ENCODE data around the gene MUL1.
A peak's percentile ranks its signal among the peaks of the same experiment; 100 is the strongest.
"Not testable (repeated sequence)": the region's sequence is repeated elsewhere in the genome, so short reads cannot be mapped to it uniquely, and the experiment has no call there.

Gene MUL1
- 32.1 to 37.2 reads per million in 2 experiments for total RNA-seq

- peak; percentile 87 for DNase-seq (ENCODE audit: low read depth)
These were observed at the start of gene MUL1 for GRCh38 chr1:20507564-20508410. Gene MUL1, minus strand, starts transcription at chr1:20508151. Its CDS starts 127 bp downstream, at chr1:20508024.

GRCh38 chr1:20555758-20556120 lies 47.8 kb upstream of the MUL1 start:
- DNase-seq (ENCODE audit: low read depth), result no peak

- no peak for DNase-seq (ENCODE audit: low read depth)
These were observed 47.2 kb upstream of the MUL1 start for GRCh38 chr1:20555025-20555757.

- DNase-seq (ENCODE audit: low read depth), result no peak
These were observed 44.9 kb upstream of the MUL1 start for GRCh38 chr1:20552728-20553445.

- DNase-seq (ENCODE audit: low read depth), result no peak
These were observed 44.2 kb upstream of the MUL1 start, which contains the start of gene FAM43B for GRCh38 chr1:20551945-20552727. Gene FAM43B, plus strand, starts transcription at chr1:20552573. Its CDS starts 401 bp downstream, at chr1:20552974.

- no peak for DNase-seq (ENCODE audit: low read depth)
These were observed 43.2 kb upstream of the MUL1 start for GRCh38 chr1:20551161-20551560.

DNA sequence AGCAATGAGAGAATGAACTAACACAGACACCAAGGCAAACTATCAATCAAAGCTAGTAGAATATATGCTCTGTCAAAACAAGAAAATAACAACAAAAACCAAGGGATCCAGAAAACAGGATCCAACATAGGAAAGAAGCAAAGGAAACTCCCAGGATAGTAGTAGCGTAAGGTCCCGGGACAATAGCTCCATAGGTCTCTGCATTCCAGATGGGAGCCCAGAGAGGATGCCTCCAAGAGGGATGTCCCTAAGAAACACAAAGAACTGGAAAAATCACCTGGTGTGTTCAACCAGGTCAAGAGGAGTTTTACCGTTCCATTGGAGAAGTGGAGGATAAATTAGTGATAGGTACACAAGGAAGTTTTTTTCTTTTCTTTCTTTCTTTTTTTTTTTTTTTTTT lies 38.7 kb upstream of the MUL1 start:
- DNase-seq (ENCODE audit: low read depth), result no peak

DNA sequence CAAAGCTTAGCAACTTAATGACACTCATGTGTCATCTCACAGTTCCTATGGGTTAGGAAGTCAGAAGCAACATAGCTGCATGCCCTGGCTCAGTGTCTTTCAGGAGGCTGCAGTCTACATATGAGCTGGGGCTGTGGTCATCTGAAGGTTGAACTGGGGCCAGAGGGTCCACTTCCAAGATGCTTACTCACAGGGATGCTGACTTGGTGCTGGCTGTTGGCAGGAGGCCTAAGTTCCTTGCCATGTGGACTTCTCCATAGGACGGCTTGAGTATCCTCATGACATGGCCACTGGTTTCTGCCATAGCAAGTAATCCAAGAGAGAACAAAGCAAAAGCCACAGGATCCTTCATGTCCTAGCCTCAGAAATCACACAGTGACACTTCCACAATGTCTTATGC lies 32.3 kb upstream of the MUL1 start:
- no peak for DNase-seq (ENCODE audit: low read depth)

DNA sequence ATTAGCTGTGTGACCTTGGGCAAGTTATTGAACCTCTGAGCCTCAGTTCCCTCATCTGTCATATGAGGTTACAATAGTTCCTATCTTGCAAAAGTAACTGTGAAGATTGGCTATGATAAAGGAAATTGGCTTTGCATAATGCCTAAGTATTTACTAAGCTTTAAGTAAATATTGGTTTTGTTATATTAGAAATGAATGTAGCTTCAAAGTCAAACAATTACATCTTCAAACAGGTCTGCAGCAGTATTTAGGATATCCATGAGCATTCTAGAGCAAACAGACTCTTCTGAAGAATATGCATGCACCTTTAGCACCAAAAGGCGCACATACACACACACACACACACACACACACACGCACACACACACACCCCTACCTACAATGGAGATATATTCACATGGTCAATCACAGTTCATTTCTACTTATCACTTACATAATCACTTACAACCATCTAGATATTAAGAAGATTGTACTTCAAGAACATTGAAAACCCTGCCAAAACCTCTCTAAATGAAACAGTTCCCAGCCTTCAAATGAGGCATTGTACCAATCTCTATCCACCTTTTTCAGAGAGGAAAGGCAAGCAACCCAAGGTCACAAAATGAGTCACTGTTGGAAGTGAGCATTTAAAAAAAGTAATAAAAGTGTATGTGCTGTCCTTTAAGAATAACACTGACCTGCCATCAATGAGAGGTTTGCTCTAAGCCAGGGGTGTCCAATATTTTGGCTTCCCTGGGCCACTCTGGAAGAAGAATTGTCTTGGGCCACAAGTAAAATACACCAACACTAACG lies 31.0 kb upstream of the MUL1 start:
- DNase-seq (ENCODE audit: low read depth), result no peak

GRCh38 chr1:20538227-20538626 lies 30.3 kb upstream of the MUL1 start:
- no peak for DNase-seq (ENCODE audit: low read depth)

DNA sequence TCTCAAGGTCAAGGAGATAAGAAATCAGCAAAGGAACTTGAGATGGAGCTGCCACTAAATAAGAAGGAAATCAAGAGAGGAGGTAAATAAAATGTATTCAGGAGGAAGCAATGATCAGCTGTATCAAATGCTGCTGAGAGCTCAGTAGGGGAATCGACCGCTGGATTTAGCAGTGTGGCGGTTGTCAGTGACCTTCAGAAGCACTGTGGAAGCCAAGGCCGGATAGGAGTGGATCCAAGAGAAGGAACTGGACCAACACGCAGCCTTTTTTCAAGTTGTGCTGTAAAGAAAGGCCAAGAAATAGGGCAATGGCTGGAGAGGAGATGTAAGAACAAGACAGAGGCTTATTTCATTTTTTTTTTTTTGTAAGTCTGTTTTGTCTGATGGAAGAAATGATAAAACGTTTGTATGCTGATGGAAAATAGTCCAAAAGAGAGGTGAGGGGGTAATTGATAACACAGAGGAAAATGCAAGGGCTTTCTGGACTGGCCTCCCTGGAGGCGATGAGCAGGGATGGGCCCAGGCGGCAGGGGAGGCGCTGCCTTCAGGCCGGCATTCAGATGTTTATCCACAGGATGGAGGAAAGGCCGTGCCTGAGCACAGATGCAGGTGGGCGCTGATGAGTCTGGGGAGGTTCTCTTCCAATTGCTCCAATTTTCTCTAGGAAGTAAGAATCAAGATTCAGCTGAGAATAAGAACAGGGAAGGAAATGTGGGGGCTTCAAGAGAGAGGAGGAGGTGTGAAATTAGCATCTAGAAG lies 26.9 kb upstream of the MUL1 start:
- DNase-seq (ENCODE audit: low read depth), result no peak

- DNase-seq (ENCODE audit: low read depth), result no peak
These were observed 25.7 kb upstream of the MUL1 start for GRCh38 chr1:20533635-20534034.

- no peak for DNase-seq (ENCODE audit: low read depth)
These were observed 22.9 kb upstream of the MUL1 start for GRCh38 chr1:20530901-20531300.

- DNase-seq (ENCODE audit: low read depth), result no peak
These were observed 22.4 kb upstream of the MUL1 start for GRCh38 chr1:20530306-20530705.

DNA sequence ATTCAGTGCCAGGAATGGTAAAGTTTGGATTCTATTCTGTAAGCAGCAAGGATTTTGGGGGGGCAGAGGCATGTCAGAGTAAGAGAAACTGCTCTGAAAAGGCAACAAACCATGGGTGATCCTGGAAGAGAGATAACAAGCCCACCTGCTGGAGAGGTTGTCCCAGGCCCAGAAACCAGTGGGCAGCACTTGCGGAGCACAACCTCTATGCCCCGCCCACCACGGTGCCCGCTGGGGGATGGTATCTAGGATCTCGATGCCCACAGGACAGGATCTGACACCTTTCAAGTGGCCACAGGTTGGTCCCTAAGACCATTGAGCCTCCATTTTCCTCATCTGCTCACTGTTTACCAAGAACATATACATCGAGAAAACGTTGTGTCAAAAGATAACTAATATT lies 20.3 kb upstream of the MUL1 start:
- no peak for DNase-seq (ENCODE audit: low read depth)

DNA sequence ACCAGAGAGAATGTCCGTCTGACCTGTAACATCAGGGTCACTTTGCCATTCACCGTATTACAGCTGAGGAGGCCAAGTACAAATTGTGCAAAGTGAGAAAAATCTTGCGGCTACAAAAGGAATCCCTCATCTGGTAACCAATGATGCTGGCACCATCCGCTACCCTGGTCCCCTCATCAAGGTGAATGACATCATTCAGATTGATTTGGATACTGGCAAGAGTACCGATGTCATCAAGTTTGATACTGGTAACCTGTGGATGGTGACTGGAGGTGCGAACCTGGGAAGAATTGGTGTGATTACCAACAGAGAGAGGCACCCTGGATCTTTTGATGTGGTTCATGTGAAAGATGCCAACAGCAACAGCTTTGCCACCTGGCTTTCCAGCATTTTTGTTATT lies 18.3 kb upstream of the MUL1 start:
- DNase-seq (ENCODE audit: low read depth), result no peak

DNA sequence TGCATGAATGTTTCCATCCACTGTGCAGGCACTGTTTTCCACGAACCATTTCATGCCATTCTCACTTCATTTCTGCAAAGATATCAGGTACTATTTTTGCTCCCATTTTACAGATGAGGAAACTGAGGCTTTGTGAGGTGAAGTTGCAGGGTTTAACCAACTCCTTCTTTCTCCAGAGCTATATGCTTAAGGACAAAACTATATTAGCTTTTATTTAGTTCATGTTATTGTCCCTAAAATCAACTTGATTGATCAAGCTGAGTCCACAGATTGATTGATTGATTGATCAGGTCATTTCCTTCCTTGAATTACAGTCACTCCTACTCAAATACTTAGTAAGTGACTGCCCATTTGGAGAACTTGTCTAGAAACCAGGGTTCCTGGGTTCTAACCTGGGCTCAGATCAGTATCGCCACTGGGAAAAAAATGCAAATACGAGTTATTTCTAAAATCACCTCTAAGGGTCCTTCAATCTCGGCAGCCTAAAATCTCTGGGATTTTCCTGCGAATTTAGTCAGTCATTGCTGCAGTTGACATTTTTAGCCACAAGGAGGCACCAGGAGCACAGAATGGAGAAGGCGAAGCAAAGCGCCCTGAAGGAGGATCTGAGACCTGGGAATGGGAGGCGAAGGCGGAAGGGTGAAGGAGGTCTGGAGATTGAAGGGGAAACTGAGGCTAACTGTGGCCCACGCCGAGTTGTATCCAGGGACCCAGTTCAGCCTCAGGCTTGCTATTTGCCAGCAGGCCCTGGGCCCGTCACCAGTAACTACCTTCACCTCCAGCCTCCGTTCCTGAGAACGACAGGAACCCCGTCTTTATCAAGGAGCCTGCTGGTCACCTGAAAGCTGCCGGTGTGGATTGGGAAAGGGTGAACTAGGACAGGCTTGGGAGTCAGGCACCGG lies 14.3 kb upstream of the MUL1 start:
- peak; percentile 56 for DNase-seq (ENCODE audit: low read depth)

DNA sequence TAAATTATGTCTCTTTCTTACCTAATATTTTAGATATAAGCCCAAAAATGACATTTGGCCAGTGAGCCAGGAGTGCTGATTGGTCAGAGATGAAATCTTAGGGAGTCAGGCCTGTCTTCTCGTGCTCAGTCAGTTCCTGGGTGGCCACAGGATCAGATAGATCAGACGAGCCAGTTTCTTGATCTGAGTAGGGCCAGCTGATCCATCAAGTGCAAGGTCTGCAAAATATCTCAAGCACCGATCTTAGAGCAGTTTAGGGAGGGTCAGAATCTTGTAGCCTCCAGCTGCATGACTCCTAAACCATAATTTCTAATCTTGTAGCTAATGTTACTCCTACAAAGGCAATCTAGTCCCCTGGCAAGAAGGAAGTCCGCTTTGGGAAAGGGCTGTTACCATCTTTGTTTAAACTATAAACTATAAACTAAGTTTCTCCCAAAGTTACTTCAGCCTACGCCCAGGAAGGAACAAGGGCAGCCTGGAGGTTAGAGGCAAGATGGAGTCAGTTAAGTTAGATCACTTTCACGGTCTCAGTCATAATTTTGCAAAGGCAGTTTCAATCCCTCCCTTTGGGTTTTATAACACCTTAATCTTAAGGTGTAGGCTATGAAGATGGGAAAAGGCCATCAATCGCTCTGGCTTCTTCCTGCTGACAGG lies 11.8 kb upstream of the MUL1 start:
- DNase-seq (ENCODE audit: low read depth), result not testable (repeated sequence)

Measured in T follicular helper cell (primary cell).